Hippocampal formation (tissue), 2 donors: ENCODE data around the gene TREM1.

ENCODE experiments used
- DNase-seq, 2 donors: peaks; one replicate each; lab custom pipeline; 2025; lab: John Stamatoyannopoulos, UW

TREM1 gene

GRCh38 chr6:41294214-41294872 is 7.9 kb upstream of the TREM1 start:
- DNase-seq = no peak

- DNase-seq = no peak
Measured at GRCh38 chr6:41291717-41292116, 5.2 kb upstream of the TREM1 start.

GRCh38 chr6:41289815-41290214 is 3.3 kb upstream of the TREM1 start:
- no peak for DNase-seq

DNA sequence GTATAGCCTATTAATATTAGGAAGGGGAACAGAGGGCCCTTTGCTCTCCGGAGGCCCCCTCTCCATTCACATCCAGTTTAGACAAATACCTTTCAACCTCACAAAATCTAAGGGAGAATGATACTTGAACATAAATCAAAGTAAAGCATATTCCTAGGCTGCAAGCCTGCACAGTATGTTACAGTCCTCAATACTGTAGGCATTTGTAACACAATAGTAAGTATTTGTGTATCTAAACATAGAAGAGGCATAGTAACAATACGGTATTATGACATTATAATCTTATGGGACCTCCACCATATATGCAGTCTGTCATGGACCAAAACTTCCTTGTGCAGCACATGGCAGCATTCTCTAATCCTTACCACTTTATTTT is 2.3 kb upstream of the TREM1 start:
- DNase-seq = no peak

DNA sequence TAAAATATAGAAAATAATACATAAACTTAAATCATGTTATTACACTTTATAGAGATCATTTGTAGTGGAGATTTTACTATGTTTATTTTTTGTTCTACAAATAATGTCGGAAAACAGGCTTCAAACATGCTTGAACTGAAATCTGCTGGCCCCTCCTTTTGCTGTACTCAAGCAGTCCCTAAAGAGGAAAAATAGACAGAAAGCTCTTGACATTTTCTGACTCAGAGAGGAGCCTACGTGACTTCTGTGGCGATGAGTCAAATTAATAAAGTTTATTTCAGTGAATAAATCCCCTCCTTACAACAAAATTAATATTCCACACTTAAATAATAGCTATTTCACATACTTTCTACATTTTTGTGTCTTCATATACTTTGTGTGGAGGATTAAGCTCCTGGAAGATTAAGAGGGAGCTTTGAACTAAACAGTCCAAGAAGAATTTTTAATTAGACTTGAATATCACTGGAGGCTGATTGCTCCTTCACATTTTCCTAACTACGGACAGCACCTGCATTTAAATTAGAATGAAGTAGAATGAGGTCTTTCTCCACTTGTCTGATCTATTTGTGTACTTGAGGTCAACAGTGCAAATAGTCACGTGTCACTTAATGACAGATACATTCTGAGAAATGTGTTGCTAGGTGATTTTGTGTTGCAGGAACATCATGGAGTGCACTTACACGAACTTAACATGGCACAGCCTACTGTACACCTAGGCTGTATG is 1.7 kb upstream of the TREM1 start:
- DNase-seq = no peak

DNA sequence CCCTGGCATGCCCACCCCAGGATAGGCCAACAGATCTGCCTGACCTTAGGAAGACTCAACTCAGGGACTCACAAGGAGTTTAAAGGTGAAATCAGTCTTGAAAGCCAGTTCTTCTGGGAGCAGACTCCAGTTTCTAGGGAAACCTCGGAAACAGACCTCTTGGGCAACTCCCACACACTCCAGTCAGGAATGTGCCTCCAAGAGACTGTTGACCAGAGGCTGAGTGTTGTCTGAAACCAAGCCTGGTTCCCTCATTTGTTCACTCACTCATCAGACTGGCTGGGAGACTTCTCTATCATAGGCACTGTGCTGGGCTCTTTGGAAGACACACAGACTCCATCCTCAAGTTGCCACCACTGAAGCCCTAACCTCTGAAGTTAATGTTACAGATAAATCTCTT is 1.8 kb downstream of the TREM1 start:
- no peak for DNase-seq

DNA sequence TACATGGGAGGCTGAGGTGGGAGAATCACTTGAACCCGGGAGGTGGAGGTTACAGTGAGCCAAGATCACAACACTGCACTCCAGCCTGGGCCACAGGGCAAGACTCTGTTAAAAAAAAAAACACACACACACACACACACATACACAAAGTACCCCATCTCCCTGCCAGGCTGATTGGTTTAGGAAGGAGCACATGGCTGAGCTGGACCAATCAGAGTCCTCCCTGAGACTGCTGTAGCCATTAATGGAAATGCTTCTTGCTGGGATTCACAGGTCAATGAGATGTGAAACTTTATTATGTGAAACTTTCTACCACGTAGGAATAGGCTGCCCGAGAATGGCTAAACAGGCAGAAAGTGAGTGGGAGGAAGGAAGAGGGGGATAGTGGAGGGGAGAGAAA is 2.9 kb downstream of the TREM1 start:
- DNase-seq = no peak

- no peak for DNase-seq
Measured at GRCh38 chr6:41280381-41281057, 6.0 kb downstream of the TREM1 start.

GRCh38 chr6:41278699-41279405 is 7.6 kb downstream of the TREM1 start:
- peak in 1 of 2 donors; percentile 20 for DNase-seq

GRCh38 chr6:41277605-41278004 is 8.9 kb downstream of the TREM1 start:
- no peak for DNase-seq

DNA sequence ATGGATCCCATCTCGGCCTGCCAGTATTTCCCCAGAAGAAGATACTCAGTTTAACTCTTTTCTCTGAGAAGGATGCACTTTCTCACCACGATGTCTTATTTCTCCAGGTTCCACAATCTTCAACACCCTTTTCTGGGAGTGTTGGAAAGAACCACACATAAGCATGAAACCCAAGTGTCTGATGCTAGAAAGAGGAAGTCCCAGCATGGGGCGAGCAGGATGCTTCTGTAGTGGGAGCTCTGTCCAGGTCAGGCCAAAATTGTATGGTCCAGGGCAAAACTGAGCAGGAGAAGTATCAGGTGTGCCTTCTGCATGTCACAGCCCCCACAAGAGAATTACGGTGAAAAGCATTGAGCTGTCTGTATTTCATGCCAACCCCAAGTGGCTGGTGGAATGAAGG is 11.0 kb downstream of the TREM1 start:
- no peak for DNase-seq

DNA sequence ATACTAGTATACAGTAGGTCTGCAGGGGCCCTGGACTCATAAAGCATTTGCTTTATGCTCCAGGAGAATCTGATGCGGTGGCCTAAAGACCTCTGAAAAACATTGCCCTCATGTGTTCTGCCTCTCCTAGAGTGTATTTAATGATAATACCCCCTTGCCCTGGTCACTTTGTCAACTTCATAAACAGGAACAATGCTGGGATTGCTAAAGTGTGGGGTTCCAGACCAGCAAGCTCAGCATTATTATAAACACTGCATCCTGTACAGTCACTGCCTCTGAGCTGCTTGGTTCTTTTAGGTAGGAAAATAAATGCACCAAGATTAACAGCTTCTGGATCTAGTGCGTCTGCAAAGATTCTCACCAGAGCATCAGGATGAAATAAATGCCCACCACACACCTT is 12.2 kb downstream of the TREM1 start:
- no peak for DNase-seq

- DNase-seq = no peak
Measured at GRCh38 chr6:41273714-41274113, 12.8 kb downstream of the TREM1 start.

GRCh38 chr6:41272591-41273240 is 13.8 kb downstream of the TREM1 start:
- DNase-seq = no peak

- no peak for DNase-seq
Measured at GRCh38 chr6:41271901-41272395, 14.5 kb downstream of the TREM1 start.

DNA sequence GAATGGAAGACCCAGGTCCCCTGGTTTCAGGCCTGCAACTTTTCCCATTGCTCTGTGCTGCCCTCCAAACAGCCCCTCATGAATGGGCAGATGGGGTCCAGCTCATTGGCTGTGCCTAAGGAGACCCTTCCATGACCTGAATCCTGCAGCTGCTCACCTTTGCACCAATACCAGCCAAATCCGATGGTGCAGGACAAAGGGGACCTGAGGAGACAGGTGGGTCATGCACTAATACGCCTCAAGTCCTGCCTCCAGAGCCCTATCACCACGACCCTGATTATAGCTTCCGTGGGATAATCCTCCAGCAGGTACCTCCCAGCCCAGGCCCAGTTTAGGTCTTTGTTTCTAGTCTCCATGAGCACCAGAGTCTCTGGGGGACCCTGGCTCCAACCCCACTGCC is 16.8 kb downstream of the TREM1 start:
- DNase-seq = no peak

- no peak for DNase-seq
Measured at GRCh38 chr6:41269166-41269565, 17.3 kb downstream of the TREM1 start.

DNA sequence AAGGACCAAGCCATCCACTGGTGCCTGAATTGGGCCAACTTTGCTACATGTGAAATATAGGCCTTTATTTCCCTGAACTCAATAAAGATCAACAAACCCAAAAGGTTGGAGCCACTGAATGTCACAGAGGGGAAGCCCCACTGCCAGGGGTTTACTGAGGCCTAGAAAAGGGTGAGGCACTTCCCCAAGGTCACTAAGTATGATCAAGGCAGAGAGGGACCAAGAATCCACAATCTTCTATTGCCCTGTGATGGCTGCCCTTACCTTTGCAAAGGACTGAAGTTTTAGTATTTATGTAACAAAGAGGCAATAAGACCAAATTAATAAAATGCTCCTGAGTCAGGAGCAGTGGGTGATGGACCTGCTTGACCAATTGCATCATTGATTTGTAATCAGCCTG is 18.0 kb downstream of the TREM1 start:
- DNase-seq = no peak

GRCh38 chr6:41266541-41266940 is 19.9 kb downstream of the TREM1 start:
- DNase-seq = no peak

DNA sequence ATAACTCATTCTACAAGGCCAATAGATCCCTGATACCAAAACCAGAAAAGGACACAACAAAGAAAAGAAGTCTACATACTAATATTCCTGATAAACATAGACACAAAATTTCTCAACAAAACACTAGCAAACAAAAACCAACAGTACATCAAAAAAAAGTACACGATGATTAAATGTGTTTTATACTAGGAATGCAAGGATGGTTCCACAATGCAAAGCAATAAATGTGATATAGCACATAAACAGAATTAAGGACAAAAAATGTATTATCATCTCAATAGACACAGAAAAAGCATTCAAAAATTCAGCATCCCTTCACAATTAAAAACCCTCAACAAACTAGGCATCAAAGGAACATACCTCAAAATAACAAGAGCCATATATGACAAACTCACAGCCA is 23.2 kb downstream of the TREM1 start:
- DNase-seq = no peak

DNA sequence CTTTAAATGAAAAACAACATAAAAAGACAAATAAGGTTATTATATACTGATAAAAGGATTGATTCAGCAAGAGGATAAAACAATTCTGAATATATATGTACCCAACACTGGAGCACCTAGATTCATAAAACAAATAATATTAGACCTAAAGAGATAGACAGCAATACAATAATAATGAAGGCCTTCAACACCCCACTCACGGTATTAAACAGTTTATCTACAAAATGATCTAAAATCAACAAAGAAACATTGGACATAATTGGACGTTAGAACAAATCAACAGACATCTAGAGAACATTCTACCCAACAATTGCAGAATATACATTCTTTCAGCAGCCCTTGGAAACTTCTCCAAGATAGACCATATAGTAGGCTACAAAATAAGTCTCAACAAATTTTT is 24.1 kb downstream of the TREM1 start:
- no peak for DNase-seq

DNA sequence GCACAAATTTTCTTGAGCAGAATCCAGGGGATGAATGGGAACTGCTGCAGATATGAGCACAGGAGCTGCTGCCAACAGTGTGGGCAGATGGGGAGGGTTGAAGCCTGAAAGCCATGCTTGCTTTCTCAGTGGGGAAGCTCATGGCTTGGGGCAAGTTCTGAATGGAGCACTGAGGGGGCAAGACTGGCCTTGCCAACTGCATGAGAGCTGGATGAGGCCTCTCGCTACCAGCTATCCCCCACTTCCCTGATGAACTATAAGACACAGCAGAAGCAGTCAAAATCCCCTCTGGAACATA is 28.3 kb downstream of the TREM1 start:
- no peak for DNase-seq
